IMR-90 (cell line): ENCODE data around the gene LTB4R. TPM values are rescaled to one million over a fixed set of nuclear protein-coding genes. Genes with fewer than 3 reads are reported as not detected.

Source experiments
- ATAC-seq: fragments of 200-7000 bp; cut with Tn5 transposase; 2 replicates; pipeline ENCODE4 v1.9.1; 2020; ENCODE audit warnings: low read depth, mild to moderate bottlenecking, moderate library complexity
- BruUV-seq: library from RNA; stranded (reverse); fragments of 400-500 nt; replicated peaks from 2 replicates; lab custom pipeline; 2021; lab: Mats Ljungman, UMichigan
- CTCF ChIA-PET: fragments of 300-600 bp; formaldehyde crosslinking; extraction: SDS; loops from one replicate; lab custom pipeline; 2021; ENCODE audit warnings: antibody characterized with exemption; lab: Yijun Ruan, JAX
- POLR2A ChIA-PET: fragments of 300-600 bp; sonication (Branson Sonifier 250); formaldehyde crosslinking; loops from one replicate; lab custom pipeline; 2022; ENCODE audit warnings: antibody characterized with exemption; ENCODE audit not compliant: unreplicated experiment; lab: Charles Lee
- DNase-seq: peaks from one replicate; pipeline ENCODE4 v3.0.0; 2013
- H2AFZ ChIP-seq: replicated peaks from 2 replicates; pipeline ENCODE3; 2013; ENCODE audit warnings: low read length, mild to moderate bottlenecking; ENCODE audit not compliant: poor library complexity
- H2AK5ac ChIP-seq: 2 replicates; pipeline ENCODE4 v1.6.1; 2013; ENCODE audit warnings: low read depth, low read length, inconsistent platforms
- H2AK9ac ChIP-seq: replicated peaks from 2 replicates; pipeline ENCODE3; 2013; ENCODE audit warnings: mild to moderate bottlenecking, low read depth, low read length, moderate library complexity; ENCODE audit not compliant: poor library complexity
- H2BK120ac ChIP-seq: 2 replicates; pipeline ENCODE4 v1.6.1; 2013; ENCODE audit warnings: low read depth, low read length, inconsistent platforms
- H2BK15ac ChIP-seq: 3 replicates; pipeline ENCODE4 v1.6.1; 2013; ENCODE audit warnings: low read depth, low read length, inconsistent platforms
- H2BK20ac ChIP-seq: 2 replicates; pipeline ENCODE4 v1.6.1; 2013; ENCODE audit warnings: low read depth, mild to moderate bottlenecking, inconsistent platforms, low read length, moderate library complexity
- H2BK5ac ChIP-seq: 2 replicates; pipeline ENCODE4 v1.6.1; 2013; ENCODE audit warnings: mild to moderate bottlenecking, low read depth, low read length, inconsistent platforms; ENCODE audit not compliant: poor library complexity, severe bottlenecking
- H3K14ac ChIP-seq: replicated peaks from 2 replicates; pipeline ENCODE4 v1.6.1; 2013; ENCODE audit warnings: low read depth, low read length, inconsistent platforms
- H3K18ac ChIP-seq: 2 replicates; pipeline ENCODE4 v1.6.1; 2013; ENCODE audit warnings: low read depth, low read length, control low read depth
- H3K23ac ChIP-seq: 2 replicates; pipeline ENCODE4 v1.6.1; 2013; ENCODE audit warnings: low read depth, low read length, inconsistent platforms
- H3K27ac ChIP-seq: 2 replicates; pipeline ENCODE4 v1.5.1; 2013; ENCODE audit warnings: mild to moderate bottlenecking, control low read depth, low read length; ENCODE audit not compliant: insufficient read depth
- H3K27me3 ChIP-seq: 2 replicates; pipeline ENCODE4 v1.6.1; 2013; ENCODE audit warnings: low read length; ENCODE audit not compliant: control insufficient read depth, insufficient read depth
- H3K36me3 ChIP-seq: 2 replicates; pipeline ENCODE4 v1.6.1; 2013; ENCODE audit warnings: low read length, mixed read lengths; ENCODE audit not compliant: control insufficient read depth, insufficient read depth
- H3K4ac ChIP-seq: 2 replicates; pipeline ENCODE4 v1.6.1; 2013; ENCODE audit warnings: low read depth, low read length, inconsistent platforms
- H3K4me1 ChIP-seq: 2 replicates; pipeline ENCODE4 v1.6.1; 2013; ENCODE audit warnings: low read length, mixed read lengths; ENCODE audit not compliant: control insufficient read depth, insufficient read depth
- H3K4me2 ChIP-seq: 2 replicates; pipeline ENCODE4 v1.6.1; 2013; ENCODE audit warnings: low read depth, mild to moderate bottlenecking, control low read depth, low read length, moderate library complexity
- H3K4me3 ChIP-seq: 2 replicates; pipeline ENCODE4 v1.5.1; 2013; ENCODE audit warnings: low read depth, mild to moderate bottlenecking, control low read depth, low read length, moderate library complexity; ENCODE audit not compliant: insufficient read depth
- H3K56ac ChIP-seq: 2 replicates; pipeline ENCODE4 v1.6.1; 2013; ENCODE audit warnings: low read length, inconsistent platforms; ENCODE audit not compliant: insufficient read depth; ENCODE audit errors: extremely low read depth
- H3K79me1 ChIP-seq, 2 experiments: 2 replicates each; pipeline ENCODE4 v1.6.1; 2013; ENCODE audit warnings: low read length in 2 of 2, inconsistent platforms in 1 of 2, low read depth in 1 of 2
- H3K9ac ChIP-seq: 2 replicates; pipeline ENCODE4 v1.6.1; 2013; ENCODE audit warnings: low read depth, low read length, control low read depth
- H3K9me1 ChIP-seq: 2 replicates; pipeline ENCODE4 v1.6.1; 2013; ENCODE audit warnings: low read length, inconsistent platforms; ENCODE audit not compliant: insufficient read depth
- H3K9me3 ChIP-seq: 2 replicates; pipeline ENCODE4 v1.6.1; 2013; ENCODE audit warnings: low read length; ENCODE audit not compliant: control insufficient read depth, insufficient read depth
- H4K20me1 ChIP-seq: 2 replicates; pipeline ENCODE4 v1.6.1; 2013; ENCODE audit warnings: low read length, inconsistent platforms; ENCODE audit not compliant: insufficient read depth
- H4K5ac ChIP-seq: 2 replicates; pipeline ENCODE4 v1.6.1; 2013; ENCODE audit warnings: mild to moderate bottlenecking, low read depth, low read length, control low read depth
- H4K8ac ChIP-seq, 2 experiments: 2 replicates each; pipeline ENCODE4 v1.6.1; 2013; ENCODE audit warnings: low read depth in 2 of 2, low read length in 2 of 2, control low read depth in 1 of 2, inconsistent platforms in 1 of 2
- H4K91ac ChIP-seq: 2 replicates; pipeline ENCODE4 v1.6.1; 2013; ENCODE audit warnings: low read depth, low read length, inconsistent platforms; ENCODE audit not compliant: insufficient read depth
- BHLHE40 ChIP-seq: fragments of 150-350 bp; IDR thresholded peaks from 2 replicates; pipeline ENCODE4 v1.6.1; 2016; ENCODE audit warnings: mild to moderate bottlenecking, low read depth, low read length
- CEBPB ChIP-seq: IDR thresholded peaks from 2 replicates; pipeline ENCODE4 v1.6.1; 2012; ENCODE audit warnings: low read depth, low read length, improper control_type of control experiment
- CHD1 ChIP-seq: IDR thresholded peaks from 2 replicates; pipeline ENCODE4 v1.6.1; 2012; ENCODE audit warnings: low read depth, low read length, improper control_type of control experiment
- FOS ChIP-seq: fragments of 150-350 bp; IDR thresholded peaks from 2 replicates; pipeline ENCODE4 v1.6.1; 2016; ENCODE audit warnings: low read depth, low read length
- MAZ ChIP-seq: IDR thresholded peaks from 2 replicates; pipeline ENCODE4 v1.6.1; 2012; ENCODE audit warnings: low read depth, mild to moderate bottlenecking, low read length, improper control_type of control experiment, moderate library complexity, borderline replicate concordance
- NFE2L2 ChIP-seq: fragments of 150-350 bp; IDR thresholded peaks from 2 replicates; pipeline ENCODE4 v1.6.1; 2016; ENCODE audit warnings: low read depth, mild to moderate bottlenecking, low read length
- RAD21 ChIP-seq: IDR thresholded peaks from 2 replicates; pipeline ENCODE4 v1.6.1; 2012; ENCODE audit warnings: low read length, improper control_type of control experiment
- RCOR1 ChIP-seq: IDR thresholded peaks from 2 replicates; pipeline ENCODE4 v1.6.1; 2012; ENCODE audit warnings: mild to moderate bottlenecking, low read length, improper control_type of control experiment; ENCODE audit not compliant: insufficient replicate concordance
- SMC3 ChIP-seq: fragments of 150-350 bp; IDR thresholded peaks from 2 replicates; pipeline ENCODE4 v1.6.1; 2016; ENCODE audit warnings: low read depth, mild to moderate bottlenecking, antibody characterized with exemption, low read length, moderate library complexity
- WGBS, 2 experiments: methylation state at CpG; one replicate each; pipeline versions ENCODE4 v1.1.5 to v1.1.7; 2013; ENCODE audit warnings: missing lambda C conversion rate in 2 of 2; ENCODE audit not compliant: insufficient read length in 1 of 2; ENCODE audit errors: extremely low coverage in 2 of 2; 5-methylcytosine and 5-hydroxymethylcytosine counted together
- dilution Hi-C: fragments of 300-500 bp; cut with HindIII; formaldehyde crosslinking; loops from one replicate; pipeline ENCODE4 v1.14.3; 2018; ENCODE audit warnings: low sequenced_read_pairs; ENCODE audit not compliant: unreplicated experiment
- in situ Hi-C: fragments of 300-500 bp; cut with MboI; formaldehyde crosslinking; loops from 3 replicates; pipeline ENCODE4 v1.14.3; 2019; ENCODE audit warnings: low sequenced_read_pairs, inconsistent platforms, mixed read lengths
- intact Hi-C: fragments of 100-400 bp; cut with micrococcal nuclease; formaldehyde crosslinking; loops from 2 replicates; pipeline ENCODE4 v1.10.0; 2022
- polyA plus RNA-seq, 3 experiments: library from polyadenylated mRNA; depleted of rRNA; stranded (reverse); fragments of >200 nt; gene quantifications; 2 replicates each; pipeline ENCODE4 v1.2.3, GENCODE V29; 2012; ENCODE audit warnings: low replicate concordance in 1 of 3
- total RNA-seq: library from RNA; depleted of rRNA; stranded (reverse); fragments of >200 nt; gene quantifications from 2 replicates; pipeline ENCODE4 v1.2.3, GENCODE V29; 2012
- TF ChIP-seq, protein P1 (sequence below): fragments of 150-350 bp; IDR thresholded peaks from 2 replicates; pipeline ENCODE4 v1.6.1; 2017; ENCODE audit warnings: mild to moderate bottlenecking, antibody characterized with exemption, low read length, low read depth

The LTB4R gene
- total and polyA plus RNA-seq, 2 of the 4 experiments (the other 2 are of a cell fraction) = 0.18 to 2.3 TPM

DNA sequence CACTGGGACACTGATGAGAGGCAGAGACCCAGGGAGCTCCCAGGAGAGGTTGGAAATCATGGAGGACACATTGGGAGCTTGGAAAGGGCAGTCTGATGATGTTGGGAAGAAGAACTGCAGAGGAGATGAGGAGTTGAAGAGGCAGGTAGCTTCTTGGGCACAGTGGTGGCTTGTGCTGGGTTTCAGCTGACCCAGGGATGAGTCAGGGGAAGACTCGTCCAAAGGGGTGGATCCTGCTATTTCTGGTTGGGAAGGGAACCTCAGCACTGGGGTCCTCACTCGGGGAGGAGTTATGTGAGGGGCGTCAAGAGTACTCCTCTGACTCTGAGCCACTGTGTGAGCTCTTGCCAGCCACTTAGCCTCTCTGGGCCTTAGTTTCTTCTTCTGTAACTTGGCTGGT, 12.0 kb downstream of the LTB4R start:
- Histone ChIP-seq H3K4me2 (no peak overlapping the region), H2AK9ac (no peak overlapping the region), H3K27me3 (peaks cover 54% of the 10 kb centered on the region), H3K4ac (no peak overlapping the region), H2BK15ac (no peak overlapping the region), H2AFZ (no peak overlapping the region), H3K4me1 (no peaks in the 10 kb centered on the region), H4K5ac (no peak overlapping the region), H2AK5ac (no peak overlapping the region), H2BK120ac (no peak overlapping the region), H3K4me3 (no peak overlapping the region), H3K9ac (no peak overlapping the region), H3K79me1 (no peaks in the 10 kb centered on the region), H3K23ac (no peak overlapping the region), H4K91ac (no peak overlapping the region), H4K20me1 (no peaks in the 10 kb centered on the region), H3K36me3 (no peaks in the 10 kb centered on the region), H3K9me1 (no peaks in the 10 kb centered on the region; the same call in 1 of the 2 replicates), H3K18ac (no peak overlapping the region), H2BK20ac (no peak overlapping the region), H3K56ac (no peak overlapping the region), H4K8ac (no peak overlapping the region), H3K27ac (no peak overlapping the region), H3K9me3 (no peaks in the 10 kb centered on the region), H2BK5ac (no peak overlapping the region), H3K14ac (no peak overlapping the region)
- DNase-seq (no peak), ATAC-seq (no peak)
- BruUV-seq = no TSS peak
- POLR2A ChIA-PET = no interaction called here
- CTCF ChIA-PET = no interaction called here
- in situ Hi-C loops (no loop called here), intact Hi-C loops (no loop called here), dilution Hi-C loops (no loop called here)
- WGBS, 2 experiments = 40% methylated on average over 3 of the region's 3 CpGs; no CpG with 5 or more reads in 1 of the 2 experiments
- TF ChIP-seq, protein P1, sequence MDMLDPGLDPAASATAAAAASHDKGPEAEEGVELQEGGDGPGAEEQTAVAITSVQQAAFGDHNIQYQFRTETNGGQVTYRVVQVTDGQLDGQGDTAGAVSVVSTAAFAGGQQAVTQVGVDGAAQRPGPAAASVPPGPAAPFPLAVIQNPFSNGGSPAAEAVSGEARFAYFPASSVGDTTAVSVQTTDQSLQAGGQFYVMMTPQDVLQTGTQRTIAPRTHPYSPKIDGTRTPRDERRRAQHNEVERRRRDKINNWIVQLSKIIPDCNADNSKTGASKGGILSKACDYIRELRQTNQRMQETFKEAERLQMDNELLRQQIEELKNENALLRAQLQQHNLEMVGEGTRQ = no peak
- TF ChIP-seq FOS (no peak), MAZ (no peak), RAD21 (no peak), CHD1 (no peak), SMC3 (no peak), RCOR1 (no peak), CEBPB (no peak), NFE2L2 (no peak), BHLHE40 (no peak)
